IPS-18c (cell line): Measurements from ENCODE around the gene AHCYL2.
"Not testable (repeated sequence)": the region's sequence is repeated elsewhere in the genome, so short reads cannot be mapped to it uniquely, and the experiment has no call there.

Experiments used
- H3K4me3 ChIP-seq: 2 replicates; pipeline ENCODE4 v1.7.0; 2013; ENCODE audit warnings: low read depth, mild to moderate bottlenecking, low read length, moderate library complexity; ENCODE audit not compliant: insufficient read depth
- H3K9me3 ChIP-seq: one replicate; pipeline ENCODE4 v1.6.1; 2013; ENCODE audit warnings: mild to moderate bottlenecking, low read length, moderate library complexity; ENCODE audit not compliant: control insufficient read depth, insufficient read depth

Gene AHCYL2

GRCh38 chr7:129205126-129205818 is 19.6 kb upstream of the AHCYL2 start:
- H3K9me3 ChIP-seq, result no peaks in the 10 kb centered on the region

GRCh38 chr7:129205987-129206785 is 18.6 kb upstream of the AHCYL2 start:
- Histone ChIP-seq H3K4me3 (no peak overlapping the region), H3K9me3 (no peaks in the 10 kb centered on the region)

More at GRCh38 chr7:129205126-129205818, 19.6 kb upstream of the AHCYL2 start:
- H3K4me3 ChIP-seq, result no peak overlapping the region

GRCh38 chr7:129208667-129209066 is 16.2 kb upstream of the AHCYL2 start:
- no peak overlapping the region for H3K4me3 ChIP-seq
- no peaks in the 10 kb centered on the region for H3K9me3 ChIP-seq

DNA sequence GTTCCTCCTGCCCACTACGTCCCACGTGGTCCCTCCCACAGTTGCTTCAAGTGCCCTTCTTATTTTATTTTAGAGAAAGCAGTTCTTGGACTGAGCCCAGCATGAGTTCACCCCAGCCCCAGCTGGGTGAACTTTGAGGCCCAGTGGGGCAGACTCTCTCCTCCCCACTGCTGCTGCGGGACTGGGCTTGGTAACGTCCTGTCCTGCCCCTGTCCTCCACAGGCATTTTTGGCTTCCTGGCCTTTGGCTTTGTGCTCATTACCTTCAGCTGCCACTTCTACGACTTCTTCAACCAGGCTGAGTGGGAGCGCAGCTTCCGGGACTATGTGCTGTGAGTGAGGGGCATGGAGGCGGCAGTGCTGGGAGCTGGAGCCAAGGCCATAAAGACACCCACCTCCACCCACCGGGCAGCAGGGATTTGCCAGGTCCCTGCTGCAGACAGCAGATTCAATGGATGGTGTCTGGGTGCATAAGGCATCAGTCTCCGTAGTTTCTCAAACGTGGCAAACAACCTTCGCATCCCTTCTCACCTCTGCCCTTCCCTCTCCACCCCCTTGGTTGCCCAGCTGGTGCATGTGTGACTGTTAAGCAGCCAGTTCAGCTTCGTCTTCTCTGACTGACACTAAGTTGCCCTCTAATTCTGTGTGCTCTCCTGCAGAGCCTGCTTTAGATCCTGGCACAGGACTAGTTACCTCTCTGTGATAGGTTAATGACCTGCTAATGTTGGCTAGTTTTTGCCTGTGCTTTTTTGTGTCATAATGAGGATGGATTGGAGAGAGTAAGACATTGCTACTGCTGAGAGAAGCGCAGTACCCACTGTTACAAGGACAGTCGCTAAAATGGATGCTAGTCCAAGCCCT is 15.5 kb upstream of the AHCYL2 start:
- Histone ChIP-seq H3K9me3 (no peaks in the 10 kb centered on the region), H3K4me3 (no peak overlapping the region)

- H3K4me3 ChIP-seq, result no peak overlapping the region
- peaks cover 2% of the 10 kb centered on the region for H3K9me3 ChIP-seq
Measured at GRCh38 chr7:129210256-129210988, 14.4 kb upstream of the AHCYL2 start.

- H3K9me3 ChIP-seq, result peaks cover 2% of the 10 kb centered on the region
- no peak overlapping the region for H3K4me3 ChIP-seq
Measured at GRCh38 chr7:129210989-129211312, 13.9 kb upstream of the AHCYL2 start.

DNA sequence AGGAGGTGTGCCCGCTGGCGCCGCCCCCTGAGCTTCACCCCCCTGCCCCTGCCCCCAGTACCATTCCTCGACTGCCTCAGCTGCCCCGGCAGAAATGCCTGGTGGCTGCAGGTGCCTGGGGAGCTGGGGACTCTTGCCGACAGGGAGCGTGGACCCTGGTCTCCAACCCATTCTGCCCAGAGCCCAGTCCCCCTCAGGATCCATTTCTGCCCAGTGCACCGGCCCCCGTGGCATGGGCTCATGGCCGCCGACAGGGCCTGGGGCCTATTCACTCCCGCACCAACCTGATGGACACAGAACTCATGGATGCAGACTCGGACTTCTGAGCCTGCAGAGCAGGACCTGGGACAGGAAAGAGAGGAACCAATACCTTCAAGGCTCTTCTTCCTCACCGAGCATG is 12.7 kb upstream of the AHCYL2 start:
- no peak overlapping the region for H3K4me3 ChIP-seq

GRCh38 chr7:129212596-129212995 is 12.2 kb upstream of the AHCYL2 start:
- no peak overlapping the region for H3K4me3 ChIP-seq
- peaks cover 2% of the 10 kb centered on the region for H3K9me3 ChIP-seq

More for the DNA sequence above, 12.7 kb upstream of the AHCYL2 start:
- peaks cover 2% of the 10 kb centered on the region for H3K9me3 ChIP-seq

DNA sequence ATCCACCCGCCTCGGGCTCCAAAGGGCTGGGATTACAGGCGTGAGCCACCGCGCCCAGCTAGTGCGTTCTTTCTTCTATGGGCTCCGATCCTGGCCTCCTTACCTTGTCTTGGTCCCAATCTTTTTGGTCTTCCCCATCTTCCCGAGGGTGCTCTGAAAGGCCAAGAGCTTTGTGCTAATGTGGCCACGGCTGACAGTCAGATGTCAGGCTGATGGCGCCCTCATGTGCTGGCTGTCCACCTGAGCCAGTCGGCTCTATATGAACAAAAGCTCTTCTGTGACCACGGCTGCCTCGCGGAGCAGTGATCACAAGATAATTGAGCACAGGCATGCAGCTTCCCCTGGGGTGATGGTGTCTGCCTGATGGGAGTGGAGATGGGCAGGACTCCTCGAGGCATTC is 11.0 kb upstream of the AHCYL2 start:
- Histone ChIP-seq H3K9me3 (peaks cover 2% of the 10 kb centered on the region), H3K4me3 (no peak overlapping the region)

DNA sequence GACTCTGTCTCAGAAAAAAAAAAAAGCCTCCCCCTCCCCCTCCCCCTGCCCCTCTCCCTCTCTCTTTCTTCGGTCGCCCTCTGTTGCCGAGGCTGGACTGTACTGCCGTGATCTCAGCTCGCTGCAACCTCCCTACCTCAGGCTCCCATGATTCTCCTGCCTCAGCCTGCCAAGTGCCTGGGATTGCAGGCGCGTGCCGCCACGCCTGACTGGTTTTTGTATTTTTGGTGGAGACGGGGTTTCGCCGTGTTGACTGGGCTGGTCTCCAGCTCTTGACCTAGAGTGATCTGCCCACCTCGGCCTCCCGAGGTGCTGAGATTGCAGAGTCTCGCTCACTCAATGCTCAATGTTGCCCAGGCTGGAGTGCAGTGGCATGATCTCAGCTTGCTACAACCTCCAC is 9.1 kb upstream of the AHCYL2 start:
- H3K4me3 ChIP-seq, H3K9me3 ChIP-seq: not testable (repeated sequence)

GRCh38 chr7:129216101-129216715 is 8.6 kb upstream of the AHCYL2 start:
- H3K4me3 ChIP-seq, H3K9me3 ChIP-seq: not testable (repeated sequence)

- not testable (repeated sequence) for H3K9me3 ChIP-seq, H3K4me3 ChIP-seq
Measured at GRCh38 chr7:129216821-129217416, 7.9 kb upstream of the AHCYL2 start.

DNA sequence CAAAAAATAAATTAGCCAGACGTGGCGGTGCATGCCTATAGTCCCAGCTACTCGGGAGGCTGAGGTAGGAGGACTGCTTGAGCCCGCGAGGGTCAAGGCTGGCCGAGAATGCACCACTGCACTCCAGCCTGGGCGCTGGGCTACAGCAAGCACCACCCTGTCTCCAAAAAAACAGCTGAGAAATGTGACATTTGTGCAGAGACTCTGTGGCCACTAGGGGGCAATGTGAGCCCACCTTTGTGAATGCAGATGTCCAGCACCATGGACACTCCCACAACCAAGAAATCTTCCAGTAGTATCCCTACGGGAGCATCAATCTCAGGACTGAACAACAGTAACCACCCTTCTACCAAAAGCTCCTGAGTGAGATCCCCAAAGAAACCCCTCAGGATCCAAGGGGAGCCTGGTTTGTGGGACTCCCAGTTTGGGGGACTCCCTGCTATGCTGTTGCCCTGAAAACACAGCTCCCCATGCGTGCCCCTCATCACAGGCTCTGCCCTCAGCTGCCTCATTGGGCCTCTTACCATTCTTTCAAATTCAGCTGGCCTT is 6.2 kb upstream of the AHCYL2 start:
- no peak overlapping the region for H3K4me3 ChIP-seq
- H3K9me3 ChIP-seq, result peaks cover 2% of the 10 kb centered on the region

DNA sequence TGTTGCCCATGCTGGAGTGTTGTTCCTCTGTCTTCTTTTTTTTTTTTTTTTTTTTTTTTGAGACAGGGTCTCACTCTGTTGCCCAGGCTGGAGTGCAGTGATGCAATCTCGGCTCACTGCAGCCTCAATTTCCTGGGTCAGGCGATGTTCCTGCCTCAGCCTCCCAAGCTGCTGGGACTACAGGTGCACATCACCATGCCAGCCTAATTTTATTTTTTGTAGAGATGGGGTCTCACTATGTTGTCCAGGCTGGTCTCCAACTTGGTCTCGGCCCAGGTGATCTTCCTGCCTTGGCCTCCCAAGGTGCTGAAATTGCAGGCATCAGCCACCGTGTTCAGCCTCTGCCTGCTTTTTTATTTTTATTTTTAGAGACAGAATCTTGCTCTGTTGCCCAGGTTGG is 5.7 kb upstream of the AHCYL2 start:
- H3K9me3 ChIP-seq, H3K4me3 ChIP-seq: not testable (repeated sequence)

- H3K9me3 ChIP-seq, result no peaks in the 10 kb centered on the region
- no peak overlapping the region for H3K4me3 ChIP-seq
Measured at GRCh38 chr7:129222064-129222463, 2.8 kb upstream of the AHCYL2 start.

DNA sequence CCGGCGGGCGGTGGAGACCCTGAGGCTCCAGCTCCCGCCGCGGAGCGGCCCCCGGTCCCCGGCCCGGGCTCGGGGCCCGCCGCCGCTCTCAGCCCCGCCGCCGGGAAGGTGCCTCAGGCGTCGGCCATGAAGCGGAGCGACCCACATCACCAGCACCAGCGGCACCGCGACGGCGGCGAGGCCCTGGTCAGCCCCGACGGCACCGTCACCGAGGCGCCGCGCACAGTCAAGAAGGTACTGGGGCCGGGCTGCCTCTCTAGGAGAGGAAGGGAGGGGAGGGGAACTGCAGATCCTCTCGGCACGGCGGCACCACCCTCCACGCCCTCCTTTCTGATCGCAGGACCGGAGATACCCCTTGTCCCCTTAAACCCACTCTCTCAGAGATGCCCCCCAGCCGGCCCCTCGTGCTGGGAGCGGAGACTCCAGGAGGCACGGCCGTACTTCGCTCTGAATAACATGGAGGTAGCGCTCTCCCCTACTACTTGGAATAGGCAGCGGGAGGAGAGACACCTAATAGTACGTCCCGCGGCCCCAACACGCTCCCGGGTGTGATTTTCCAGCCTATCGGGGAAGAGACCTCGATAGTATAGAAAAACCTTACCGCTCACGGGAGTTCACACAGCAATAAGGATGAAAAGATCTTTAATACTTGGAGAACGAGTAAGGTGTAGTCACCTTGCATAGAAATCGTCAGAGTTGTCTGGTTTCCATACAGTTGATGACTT is 538 bp downstream of the AHCYL2 start:
- Histone ChIP-seq H3K4me3 (peak overlapping the region; percentile 90), H3K9me3 (no peaks in the 10 kb centered on the region)
